ENCODE measurements around the gene DCAF7. TPM values are rescaled to one million over a fixed set of nuclear protein-coding genes. Genes with fewer than 3 reads are reported as not detected.

The DCAF7 gene, protein sequence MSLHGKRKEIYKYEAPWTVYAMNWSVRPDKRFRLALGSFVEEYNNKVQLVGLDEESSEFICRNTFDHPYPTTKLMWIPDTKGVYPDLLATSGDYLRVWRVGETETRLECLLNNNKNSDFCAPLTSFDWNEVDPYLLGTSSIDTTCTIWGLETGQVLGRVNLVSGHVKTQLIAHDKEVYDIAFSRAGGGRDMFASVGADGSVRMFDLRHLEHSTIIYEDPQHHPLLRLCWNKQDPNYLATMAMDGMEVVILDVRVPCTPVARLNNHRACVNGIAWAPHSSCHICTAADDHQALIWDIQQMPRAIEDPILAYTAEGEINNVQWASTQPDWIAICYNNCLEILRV
- 10 to 100 TPM; 48.4 to 48.6 TPM for total RNA-seq
- long read RNA-seq, donor 1, full-length matches to known transcripts = 10 of 45 reads
- long read RNA-seq, donor 1, partial matches to known transcripts = 3 of 45 reads
- long read RNA-seq, donor 1, other reads (novel, unspliced or antisense) = 32 of 45 reads
- long read RNA-seq, donor 2, full-length matches to known transcripts = 34 of 56 reads
- long read RNA-seq, donor 2, partial matches to known transcripts = 0 of 56 reads
- long read RNA-seq, donor 2, other reads (novel, unspliced or antisense) = 22 of 56 reads

DNA sequence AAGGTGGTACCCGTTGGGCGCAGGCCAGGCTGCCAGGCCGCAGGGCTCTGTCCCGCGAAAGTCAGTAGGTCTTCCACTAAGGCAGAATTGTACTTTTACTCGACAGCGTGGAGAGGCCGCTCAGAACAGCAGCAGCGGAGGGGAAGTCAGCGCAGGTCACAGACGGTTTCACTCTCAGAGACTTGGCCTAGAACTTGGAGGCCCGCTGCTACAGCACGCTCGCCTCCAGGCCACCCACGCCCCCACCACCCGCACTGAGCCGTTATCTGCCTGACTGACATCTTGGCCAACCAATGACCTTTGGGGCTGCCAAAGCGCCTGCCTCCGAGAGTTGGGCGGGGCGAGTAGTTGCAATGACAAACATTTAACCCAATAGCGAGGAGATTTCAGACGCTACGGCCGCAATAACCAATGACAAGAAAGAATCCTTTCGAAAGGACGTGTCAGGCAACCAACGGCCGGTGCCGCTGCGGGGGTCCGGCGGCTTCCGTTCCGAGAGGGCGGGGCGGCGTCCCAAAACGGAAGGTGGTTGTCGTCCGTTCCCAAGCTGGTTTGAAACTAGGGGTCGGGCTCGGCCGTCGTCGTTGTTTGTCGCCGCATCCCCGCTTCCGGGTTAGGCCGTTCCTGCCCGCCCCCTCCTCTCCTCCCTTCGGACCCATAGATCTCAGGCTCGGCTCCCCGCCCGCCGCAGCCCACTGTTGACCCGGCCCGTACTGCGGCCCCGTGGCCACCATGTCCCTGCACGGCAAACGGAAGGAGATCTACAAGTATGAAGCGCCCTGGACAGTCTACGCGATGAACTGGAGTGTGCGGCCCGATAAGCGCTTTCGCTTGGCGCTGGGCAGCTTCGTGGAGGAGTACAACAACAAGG lies at the start of gene DCAF7:
TSS of gene DCAF7 (plus strand) at position 532 of the 871 bp plus-strand sequence. CDS start at position 733, 201 bp downstream.
- DNase-seq (ENCODE audit: low spot score) = peak; percentile 99
- intact Hi-C loops (cut with DNase I) = no loop called here

DNA sequence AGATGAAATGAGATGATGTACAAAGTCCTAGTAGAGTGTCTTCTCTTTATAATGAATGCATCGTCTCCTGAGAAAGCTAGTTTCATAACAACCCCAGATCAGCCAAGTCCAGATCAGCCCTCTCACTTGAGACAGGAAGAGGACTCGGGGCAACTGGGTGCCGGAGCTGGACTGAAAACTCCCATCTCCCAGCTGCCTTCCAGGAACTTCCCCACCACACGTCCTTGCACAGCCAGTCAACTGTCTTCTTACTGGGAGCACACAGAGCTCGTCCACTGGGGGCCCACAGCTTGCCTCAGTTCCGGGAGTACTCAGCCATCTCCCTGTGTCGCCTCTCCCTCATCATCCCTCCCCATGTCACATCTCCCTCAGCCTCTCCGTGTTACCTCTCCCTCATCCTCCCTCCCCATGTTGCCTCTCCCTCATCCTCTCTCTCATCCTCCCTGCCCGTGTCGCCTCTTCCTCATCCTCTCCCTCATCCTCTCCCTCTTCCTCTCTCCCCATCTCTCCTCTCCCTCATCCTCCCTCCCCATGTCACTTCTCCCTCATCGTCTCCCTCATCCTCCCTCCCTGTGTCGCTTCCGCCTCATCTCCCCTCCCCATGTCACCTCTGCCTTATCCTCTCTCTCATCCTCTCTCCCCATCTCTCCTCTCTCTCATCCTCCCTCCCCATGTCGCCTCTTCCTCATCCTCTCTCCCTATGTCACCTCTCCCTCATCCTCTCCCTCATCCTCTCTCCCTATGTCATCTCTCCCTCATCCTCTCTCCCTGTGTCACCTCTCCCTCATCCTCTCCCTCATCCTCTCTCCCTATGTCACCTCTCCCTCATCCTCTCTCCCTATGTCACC lies 49.5 kb upstream of the DCAF7 start:
- no peak for DNase-seq (ENCODE audit: low spot score)
- intact Hi-C loops (cut with DNase I) = no loop called here

DNA sequence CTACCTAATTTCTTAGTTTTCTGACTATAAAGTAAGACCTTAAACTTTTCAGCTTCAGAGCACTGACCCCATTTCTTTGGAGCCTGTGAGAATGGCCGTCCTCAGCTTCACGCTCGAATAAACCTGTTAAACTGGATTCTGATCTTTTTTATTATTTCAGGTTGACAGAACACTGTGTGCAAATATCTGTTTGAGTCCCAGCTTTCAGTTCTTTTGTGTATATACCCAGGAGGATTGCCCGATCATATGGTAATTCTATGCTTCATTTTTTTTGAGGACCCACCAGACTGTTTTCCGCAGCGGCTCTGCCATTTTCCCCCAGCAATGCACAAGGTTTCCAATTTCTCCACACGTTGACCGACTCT lies 47.0 kb upstream of the DCAF7 start:
- intact Hi-C loops (cut with DNase I) = no loop called here
- no peak for DNase-seq (ENCODE audit: low spot score)

DNA sequence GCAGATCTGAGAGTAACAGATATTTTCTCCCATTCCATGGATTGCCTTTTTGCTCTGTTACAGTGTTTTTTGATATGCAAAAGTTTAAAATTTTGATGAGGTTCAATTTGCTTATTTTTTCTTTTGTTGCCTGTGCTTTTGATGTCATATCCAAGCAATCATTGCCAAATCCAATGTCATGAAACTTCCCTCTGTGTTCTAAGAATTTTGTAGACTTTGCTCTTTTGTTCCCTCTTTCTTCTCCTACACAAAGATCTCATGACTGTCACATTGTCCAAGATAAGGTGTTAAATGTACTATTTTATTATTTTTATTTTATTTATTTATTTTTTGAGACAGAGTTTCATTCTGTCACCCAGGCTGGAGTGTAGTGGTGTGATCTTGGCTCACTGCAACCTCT lies 46.0 kb upstream of the DCAF7 start:
- intact Hi-C loops (cut with DNase I) = no loop called here
- DNase-seq (ENCODE audit: low spot score) = no peak

DNA sequence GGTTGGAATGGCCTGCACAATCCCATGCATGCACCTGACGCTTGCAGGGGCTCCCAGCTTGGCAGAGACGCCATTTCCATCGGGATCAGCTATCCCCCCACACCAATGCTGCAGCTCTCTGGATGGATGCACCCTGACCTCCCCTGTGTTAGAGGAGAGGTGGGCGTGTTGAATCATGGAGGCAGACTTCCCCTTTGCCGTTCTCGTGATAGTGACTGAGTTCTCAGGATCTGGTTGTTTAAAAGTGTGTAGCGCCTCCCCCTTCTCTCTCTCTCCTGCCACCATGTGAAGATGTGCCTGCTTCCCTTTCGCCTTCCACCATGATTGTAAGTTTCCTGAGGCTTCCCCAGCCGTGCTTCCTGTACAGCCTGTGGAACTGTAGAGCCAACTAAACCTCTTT lies 44.9 kb upstream of the DCAF7 start:
- intact Hi-C loops (cut with DNase I) = no loop called here
- DNase-seq (ENCODE audit: low spot score) = no peak

DNA sequence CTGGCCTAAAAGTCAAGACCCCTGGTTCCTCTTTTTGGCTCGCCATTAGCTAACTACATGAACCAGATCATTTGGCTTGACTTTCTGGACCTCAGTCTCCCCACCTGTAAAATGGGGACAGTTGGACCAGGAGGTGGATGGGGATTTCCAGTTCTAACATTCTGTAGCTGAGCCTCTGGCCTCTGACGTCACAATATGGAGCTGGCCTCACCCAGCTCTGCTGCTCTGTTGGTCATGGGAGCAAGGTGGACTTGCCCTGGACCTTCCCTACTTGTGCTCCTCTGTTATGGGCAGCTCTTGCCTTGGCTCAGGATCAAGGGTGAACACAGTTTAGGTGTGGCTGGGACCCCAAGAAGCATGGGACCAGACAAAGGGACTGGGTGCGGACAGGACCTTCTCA lies 43.6 kb upstream of the DCAF7 start:
- intact Hi-C loops (cut with DNase I) = no loop called here
- DNase-seq (ENCODE audit: low spot score) = no peak

DNA sequence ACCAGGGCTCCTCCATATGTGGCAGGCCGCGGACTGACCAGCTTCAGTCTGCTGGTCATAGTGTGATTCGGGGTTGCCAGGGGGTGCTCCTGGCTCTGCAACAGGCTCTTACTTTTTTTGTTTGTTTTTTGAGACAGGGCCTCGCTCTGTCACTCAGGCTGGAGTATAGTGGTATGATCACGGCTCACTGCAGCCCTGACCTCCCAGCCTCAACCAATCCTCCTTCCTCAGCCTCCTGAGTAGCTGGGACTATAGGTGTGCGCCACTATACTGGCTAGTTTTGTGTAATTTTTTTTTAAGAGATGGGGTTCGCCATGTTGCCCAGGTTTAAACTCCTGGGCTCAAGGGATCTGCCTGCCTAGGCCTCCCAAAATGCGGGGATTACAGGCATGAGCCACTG lies 38.9 kb upstream of the DCAF7 start:
- intact Hi-C loops (cut with DNase I) = no loop called here
- DNase-seq (ENCODE audit: low spot score) = no peak

DNA sequence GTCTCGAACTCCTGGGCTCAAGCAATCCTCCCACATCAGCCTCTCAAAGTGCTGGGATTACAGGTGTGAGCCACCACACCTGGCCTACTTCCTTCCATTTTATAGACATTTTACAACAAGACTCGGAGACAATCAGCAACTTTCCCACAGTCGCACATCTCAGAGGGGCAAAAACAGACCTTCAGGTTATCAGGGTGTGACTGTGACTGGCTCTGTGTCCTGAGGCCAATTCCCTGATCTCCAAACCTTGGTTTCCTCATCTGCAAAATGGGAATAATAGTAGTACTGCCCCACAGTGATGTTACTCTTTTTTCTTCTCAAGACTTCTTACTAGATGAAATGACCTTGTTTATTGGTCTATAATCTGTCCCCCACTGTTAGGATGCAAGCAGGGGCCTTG lies 37.9 kb upstream of the DCAF7 start:
- intact Hi-C loops (cut with DNase I) = no loop called here
- no peak for DNase-seq (ENCODE audit: low spot score)

DNA sequence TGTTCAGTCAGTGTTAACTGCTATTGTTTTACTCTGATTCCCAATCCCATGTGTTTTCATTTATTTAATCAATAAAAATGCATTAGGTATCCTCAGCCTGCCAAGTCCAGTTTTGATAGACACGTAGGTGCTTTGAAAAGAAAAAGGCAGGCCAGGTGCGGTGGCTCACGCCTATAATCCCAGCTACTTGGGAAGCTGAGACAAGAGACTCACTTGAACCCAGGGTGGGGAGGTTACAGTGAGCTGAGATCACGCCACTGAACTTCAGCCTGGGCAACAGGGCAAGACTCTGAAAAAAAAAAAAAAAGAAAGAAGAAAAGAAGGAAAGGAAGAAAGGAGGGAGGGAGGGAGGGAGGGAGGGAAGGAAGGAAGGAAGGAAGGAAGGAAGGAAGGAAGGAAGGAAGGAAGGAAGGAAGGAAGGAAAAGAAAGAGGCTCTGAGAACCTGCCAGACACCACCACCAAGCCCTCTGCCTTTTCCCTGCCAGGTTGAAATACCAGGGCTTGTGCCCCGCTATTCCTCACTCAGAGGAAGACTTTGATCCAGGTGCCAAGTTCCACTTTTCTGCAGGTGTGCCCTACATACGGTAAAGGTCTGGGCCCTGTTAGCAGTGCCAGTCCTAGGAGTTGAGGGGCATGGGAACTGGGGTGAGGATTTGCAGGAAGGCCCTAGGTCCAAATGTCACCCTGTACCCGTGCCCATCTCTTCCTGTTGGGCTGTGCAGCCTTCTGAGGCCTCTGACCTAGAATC lies 37.2 kb upstream of the DCAF7 start:
- intact Hi-C loops (cut with DNase I) = no loop called here
- DNase-seq (ENCODE audit: low spot score) = no peak

DNA sequence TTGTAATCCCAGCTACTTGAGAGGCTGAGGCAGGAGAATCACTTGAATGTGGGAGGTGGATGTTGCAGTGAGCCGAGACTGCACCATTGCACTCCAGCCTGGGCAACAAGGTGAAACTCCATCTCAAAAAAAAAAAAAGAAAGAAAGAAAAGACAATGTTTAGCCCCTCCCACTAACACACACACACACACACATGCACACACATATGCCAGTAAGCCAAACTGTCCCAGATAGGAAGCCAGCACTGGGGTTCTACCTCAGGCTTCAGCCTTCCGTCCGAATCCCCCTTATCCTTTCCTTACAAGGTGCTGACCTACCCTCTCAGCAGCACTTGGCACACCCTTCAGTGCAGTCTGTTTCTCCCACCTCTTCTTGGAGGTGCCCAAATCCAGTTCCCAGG lies 35.8 kb upstream of the DCAF7 start:
- intact Hi-C loops (cut with DNase I) = no loop called here
- no peak for DNase-seq (ENCODE audit: low spot score)

DNA sequence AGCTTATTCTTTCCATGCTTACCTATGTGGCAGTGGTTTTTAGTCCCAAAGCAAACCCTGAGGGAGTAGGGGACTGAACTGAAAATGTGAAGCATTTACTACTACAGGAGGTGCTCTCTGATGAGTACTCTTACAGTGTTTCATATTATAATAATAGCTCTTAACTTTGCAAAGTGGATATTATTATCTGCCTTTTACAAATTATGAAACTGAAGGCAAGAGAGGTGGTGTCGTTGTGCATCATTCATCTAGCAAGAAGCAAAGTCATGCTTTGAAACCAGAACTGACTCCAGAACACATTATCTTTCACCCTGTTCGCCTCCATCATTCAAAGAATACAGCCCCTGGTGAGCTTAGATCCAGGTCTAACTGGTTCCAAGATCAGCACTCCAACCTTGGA lies 35.3 kb upstream of the DCAF7 start:
- DNase-seq (ENCODE audit: low spot score) = no peak
- intact Hi-C loops (cut with DNase I) = no loop called here

DNA sequence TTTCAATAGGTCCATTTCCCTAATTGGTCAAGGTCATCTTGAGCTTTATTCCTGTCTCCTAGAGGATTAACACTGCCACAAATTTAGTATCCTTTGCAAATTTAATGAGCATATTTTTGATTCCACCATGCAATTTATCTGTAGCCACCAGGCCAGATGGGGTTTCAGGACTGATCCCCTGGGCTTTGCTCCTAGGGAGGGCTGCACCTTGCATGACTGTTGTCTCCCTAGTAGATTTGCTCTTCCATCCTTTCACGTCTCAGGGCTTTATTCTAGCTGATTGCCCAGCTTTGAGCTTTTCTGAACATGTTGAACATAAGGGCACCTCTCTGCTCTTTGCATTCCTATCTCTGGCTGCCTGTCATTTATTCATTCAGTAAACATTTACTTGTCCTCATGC lies 34.9 kb upstream of the DCAF7 start:
- intact Hi-C loops (cut with DNase I) = no loop called here
- DNase-seq (ENCODE audit: low spot score) = no peak

DNA sequence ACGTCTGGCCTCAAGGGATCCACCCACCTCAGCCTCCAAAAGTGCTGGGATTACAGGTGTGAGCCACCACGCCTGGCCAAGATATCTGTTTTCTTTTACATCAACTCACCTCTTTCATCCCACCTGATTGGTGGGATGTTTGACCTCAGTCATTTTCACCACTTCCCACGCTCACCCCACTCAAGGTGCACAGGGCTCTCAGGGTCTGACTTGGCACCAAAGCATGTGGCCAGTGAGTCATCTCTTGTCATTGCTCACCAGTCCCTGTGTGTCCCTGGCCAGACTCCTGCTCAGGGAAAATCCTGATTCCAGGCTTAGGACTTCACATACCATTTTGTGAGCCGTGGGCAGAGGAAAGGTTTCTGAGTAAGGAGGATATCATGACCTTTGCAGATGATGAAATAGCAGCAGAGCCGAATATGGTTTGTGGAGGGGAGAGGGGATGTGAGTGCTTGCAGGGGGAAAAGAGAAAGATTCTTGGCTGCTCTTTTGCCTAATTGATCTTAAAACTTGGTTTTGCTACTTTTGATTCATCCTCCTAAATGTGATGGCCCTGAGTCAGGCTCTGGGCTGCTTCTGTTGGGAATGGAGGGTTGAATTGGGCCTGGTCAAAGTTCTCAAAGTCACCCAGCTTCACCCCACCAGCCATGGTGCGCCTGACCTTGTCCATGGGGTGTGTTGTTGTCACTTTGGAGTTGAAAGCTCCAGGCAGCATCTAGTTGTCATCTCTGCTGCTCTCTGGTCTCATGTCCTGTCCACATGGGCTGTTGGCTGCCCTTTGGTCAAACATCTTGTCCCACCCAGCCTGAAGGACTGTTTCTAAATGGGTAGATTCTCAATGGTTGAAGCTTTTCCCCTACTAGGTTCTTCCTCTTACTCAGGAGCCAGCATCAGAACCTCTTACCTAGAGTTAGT lies 33.1 kb upstream of the DCAF7 start:
- intact Hi-C loops (cut with DNase I) = no loop called here
- DNase-seq (ENCODE audit: low spot score) = no peak

DNA sequence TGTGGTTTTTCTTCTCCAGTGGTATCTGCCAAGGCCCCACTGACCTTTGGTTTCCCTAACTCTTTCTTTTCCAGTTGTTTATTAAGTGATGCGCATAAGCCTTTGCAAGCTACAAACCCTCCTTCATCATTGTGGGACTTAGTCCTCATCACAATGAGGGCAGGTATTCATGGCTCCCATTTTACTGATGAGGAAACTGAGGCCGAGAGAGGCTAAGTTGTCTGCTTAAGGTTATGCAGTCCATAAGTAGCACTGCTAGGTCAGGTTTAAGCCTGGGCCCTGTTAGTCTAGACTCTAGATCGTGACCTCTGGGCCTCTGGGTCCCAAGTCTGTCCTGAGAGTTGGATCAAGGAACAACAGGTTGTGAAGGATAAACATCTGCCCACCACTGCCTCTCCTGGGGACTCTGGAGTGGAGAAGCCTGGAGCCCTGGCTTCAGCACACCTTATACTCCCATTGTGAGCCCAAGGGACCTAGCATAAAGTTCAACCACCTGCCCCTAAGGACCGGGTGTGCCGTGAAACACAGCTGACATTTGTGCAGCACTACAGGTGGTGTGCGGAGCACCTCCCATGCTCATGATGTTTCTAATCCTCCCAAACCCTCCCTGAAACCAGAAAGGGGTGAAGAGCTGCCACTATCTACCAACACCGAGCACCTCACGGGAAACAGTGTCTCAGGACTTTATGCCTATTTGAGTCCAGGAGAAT lies 32.3 kb upstream of the DCAF7 start:
- intact Hi-C loops (cut with DNase I) = no loop called here

DNA sequence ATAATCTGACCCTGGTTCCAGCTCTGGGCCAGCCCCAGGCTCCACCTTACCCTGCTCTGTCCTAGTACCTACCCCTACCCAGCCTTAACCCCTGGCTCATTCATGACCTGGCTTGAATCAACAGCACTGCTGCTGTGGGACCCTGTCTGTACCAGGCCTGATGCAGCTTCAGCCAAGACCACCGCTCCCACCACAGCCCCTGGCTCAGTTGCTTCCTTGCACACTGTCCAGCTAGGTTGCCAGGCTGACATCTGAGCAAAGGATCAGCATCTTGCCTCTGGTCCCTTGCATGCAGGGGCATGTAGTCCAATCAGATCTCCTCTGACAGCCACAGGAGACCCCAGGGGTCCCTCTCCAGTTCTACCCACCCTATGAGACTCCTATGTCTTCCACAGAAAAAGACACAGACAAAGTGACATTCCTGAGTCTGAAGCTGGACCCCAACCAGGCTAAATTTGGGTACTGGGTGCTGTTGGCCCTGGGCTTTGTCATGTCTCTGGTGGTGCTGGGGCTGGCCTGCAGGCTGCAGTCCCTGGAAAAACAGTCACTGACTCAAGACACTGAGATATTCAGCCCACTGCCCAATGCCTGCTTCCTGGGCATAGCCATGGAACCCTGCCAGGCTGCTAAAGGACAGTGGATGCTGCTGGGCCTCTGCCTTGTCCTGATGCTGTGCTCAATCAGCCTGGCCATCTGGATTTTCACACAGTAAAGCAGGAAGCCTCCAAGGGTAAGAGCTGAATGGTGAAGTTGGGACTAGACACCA lies 31.0 kb upstream of the DCAF7 start:
- intact Hi-C loops (cut with DNase I) = no loop called here
- no peak for DNase-seq (ENCODE audit: low spot score)

More for the DNA sequence above, 32.3 kb upstream of the DCAF7 start:
- DNase-seq (ENCODE audit: low spot score) = no peak

Data from posterior vena cava (tissue), 2 donors.